Measurements from ENCODE around the gene SDK2. TPM values are rescaled to one million over a fixed set of nuclear protein-coding genes. Genes with fewer than 3 reads are reported as not detected.

The SDK2 gene
- polyA plus RNA-seq, 1 of the 3 experiments (the other 2 are of a cell fraction), result 0.02 TPM

GRCh38 chr17:73550556-73550955 lies 93.7 kb downstream of the SDK2 start:
- CTCF ChIA-PET, result interaction anchor here (0.7 to 1.3 kb wide), 6 partner anchors 11 to 107 kb away, joined by 3 to 5 read pairs (median 4); no protein-coding TSS in a partner anchor
- H3K4me2 ChIP-seq, result no peak overlapping the region
- WGBS (ENCODE audit: low lambda C conversion rate), result 43% methylated on average over 7 of the region's 10 CpGs
- no peak for DNase-seq
- no peaks in the 10 kb centered on the region for H3K27me3 ChIP-seq (ENCODE audit: insufficient read depth)
- H3K4me1 ChIP-seq (ENCODE audit: control insufficient read depth in 1 of 2, insufficient read depth in 2 of 2, low read depth in 1 of 2, low read length in 1 of 2), result peaks cover 0 to 28% of the 10 kb centered on the region in 2 experiments; a peak in 1 of 4 replicates
- H4K20me1 ChIP-seq (ENCODE audit: insufficient read depth), result no peaks in the 10 kb centered on the region
- no peak overlapping the region for H2AFZ ChIP-seq (ENCODE audit: low read depth)
- POLR2A ChIA-PET, result no interaction called here
- H3K79me2 ChIP-seq (ENCODE audit: insufficient read depth), result no peaks in the 10 kb centered on the region
- H3K36me3 ChIP-seq (replicated peaks in 1 of 2; ENCODE audit: control insufficient read depth in 1 of 2, insufficient read depth in 2 of 2, low read length in 1 of 2), result no peaks in the 10 kb centered on the region
- no peak overlapping the region for H3K27ac ChIP-seq (ENCODE audit: low read depth in 2 of 2, low read length in 1 of 2)
- no peaks in the 10 kb centered on the region for H3F3A ChIP-seq (replicated peaks; ENCODE audit: insufficient read depth)
- TF ChIP-seq USF2 (IDR thresholded peaks at IDR 0.05; ENCODE audit: borderline replicate concordance, low read depth, low read length) (no peak), MEF2A (IDR thresholded peaks at IDR 0.05; ENCODE audit: borderline replicate concordance, low read depth) (no peak), MAX (IDR thresholded peaks at IDR 0.05; ENCODE audit: low read depth) (no peak), FOXM1 (IDR thresholded peaks at IDR 0.05; ENCODE audit: low read depth) (no peak), MXI1 (IDR thresholded peaks at IDR 0.05; ENCODE audit: low read depth, low read length) (no peak), POLR2AphosphoS5 (IDR thresholded peaks at IDR 0.05; ENCODE audit: low read depth, low read length) (no peak), FOSL2 (IDR thresholded peaks at IDR 0.05; ENCODE audit: borderline replicate concordance, low read depth) (no peak), ELF1 (IDR thresholded peaks at IDR 0.05) (no peak), GATA2 (CRISPR knock-in tag; IDR thresholded peaks at IDR 0.05) (no peak), CHD2 (IDR thresholded peaks at IDR 0.05; ENCODE audit: low read length, partially characterized antibody) (no peak)
- H3K4me3 ChIP-seq (ENCODE audit: low read depth in 2 of 2, low read length in 1 of 2), result no peak overlapping the region
- H3K9ac ChIP-seq, result no peak overlapping the region
- H3K9me2 ChIP-seq, result no peaks in the 10 kb centered on the region
- H3K9me3 ChIP-seq, result no peaks in the 10 kb centered on the region

- Histone ChIP-seq H3K4me2 (no peak overlapping the region), H3K4me1 (ENCODE audit: control insufficient read depth in 1 of 2, insufficient read depth in 2 of 2, low read depth in 1 of 2, low read length in 1 of 2) (peaks cover 0 to 28% of the 10 kb centered on the region in 2 experiments; a peak in 1 of 4 replicates), H3K9me3 (no peaks in the 10 kb centered on the region), H3F3A (replicated peaks; ENCODE audit: insufficient read depth) (no peaks in the 10 kb centered on the region), H3K79me2 (ENCODE audit: insufficient read depth) (no peaks in the 10 kb centered on the region), H3K27ac (ENCODE audit: low read depth in 2 of 2, low read length in 1 of 2) (no peak overlapping the region), H3K36me3 (replicated peaks in 1 of 2; ENCODE audit: control insufficient read depth in 1 of 2, insufficient read depth in 2 of 2, low read length in 1 of 2) (no peaks in the 10 kb centered on the region), H3K9me2 (no peaks in the 10 kb centered on the region), H3K4me3 (ENCODE audit: low read depth in 2 of 2, low read length in 1 of 2) (no peak overlapping the region), H3K9ac (no peak overlapping the region), H2AFZ (ENCODE audit: low read depth) (no peak overlapping the region), H4K20me1 (ENCODE audit: insufficient read depth) (no peaks in the 10 kb centered on the region), H3K27me3 (ENCODE audit: insufficient read depth) (no peaks in the 10 kb centered on the region)
- ChIA-PET CTCF (interaction anchor here (0.7 to 2.2 kb wide), 5 partner anchors 11 to 295 kb away, joined by 3 to 8 read pairs (median 4); no protein-coding TSS in a partner anchor), POLR2A (no interaction called here)
- no peak for TF ChIP-seq TCF12 (IDR thresholded peaks at IDR 0.05)
- no peak for TF ChIP-seq USF2 (IDR thresholded peaks at IDR 0.05; ENCODE audit: borderline replicate concordance, low read depth, low read length)
- no peak for TF ChIP-seq POLR2AphosphoS5 (IDR thresholded peaks at IDR 0.05; ENCODE audit: low read depth, low read length)
- no peak for TF ChIP-seq MAX (IDR thresholded peaks at IDR 0.05; ENCODE audit: low read depth)
- TF ChIP-seq TAF1 (IDR thresholded peaks at IDR 0.05; ENCODE audit: borderline replicate concordance, low read depth, low read length), result no peak
- TF ChIP-seq EP300 (IDR thresholded peaks at IDR 0.05; ENCODE audit: borderline replicate concordance in 1 of 2, low read depth in 1 of 2, low read length in 1 of 2), result no peak
- peak; percentile 79 for DNase-seq
- 48% methylated on average over 12 of the region's 12 CpGs for WGBS (ENCODE audit: low lambda C conversion rate)
Measured at GRCh38 chr17:73549841-73550430, 94.3 kb downstream of the SDK2 start.
